ENCODE results near the gene GIPC1.

DNA sequence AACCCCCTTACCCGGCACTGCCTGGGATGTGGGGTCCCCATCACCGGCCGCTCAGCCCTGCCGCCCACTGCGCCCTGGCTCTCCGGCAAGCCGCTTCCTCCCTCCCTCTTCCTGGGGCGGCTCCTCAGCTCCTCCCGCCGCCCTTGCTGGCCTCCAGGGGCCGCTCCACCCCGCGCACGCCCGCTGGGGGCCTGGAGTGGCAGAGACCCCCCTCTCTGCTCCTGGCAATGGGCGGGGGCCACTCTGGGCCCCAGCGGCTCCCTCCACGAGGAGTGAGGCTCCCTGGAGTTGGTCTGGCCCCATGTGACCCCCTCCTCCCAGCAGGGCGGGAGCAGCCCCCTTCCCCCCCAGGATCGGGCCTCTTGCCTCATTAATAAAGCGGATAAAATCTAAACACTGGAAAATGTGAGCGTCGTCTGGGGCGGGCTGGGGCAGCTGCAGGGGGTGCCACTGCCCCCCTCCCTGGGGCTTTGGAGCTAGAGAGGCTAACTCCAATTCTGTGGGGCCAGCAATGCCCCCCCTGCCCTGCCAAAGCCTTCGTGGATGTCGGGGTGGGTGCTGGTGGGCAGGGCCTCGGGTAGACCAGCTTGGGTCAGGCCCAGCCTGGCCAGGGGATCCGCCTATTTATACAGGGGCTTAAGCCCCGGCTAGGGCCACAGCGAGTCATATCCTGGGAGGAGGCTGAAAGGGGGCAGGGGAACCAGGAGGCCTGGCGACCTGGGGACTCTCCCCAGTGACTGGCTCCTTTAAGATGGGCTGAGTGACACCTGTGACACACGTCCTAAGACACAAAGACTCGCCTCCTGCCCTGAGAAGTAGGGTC is 20.5 kb downstream of the GIPC1 start, which contains the start of gene PTGER1:
- TF ChIP-seq EZH2 (IDR thresholded peaks at IDR 0.05; ENCODE audit: borderline replicate concordance, low read depth, low read length, poor library complexity, severe bottlenecking), result no peak
- TF ChIP-seq, protein P1, sequence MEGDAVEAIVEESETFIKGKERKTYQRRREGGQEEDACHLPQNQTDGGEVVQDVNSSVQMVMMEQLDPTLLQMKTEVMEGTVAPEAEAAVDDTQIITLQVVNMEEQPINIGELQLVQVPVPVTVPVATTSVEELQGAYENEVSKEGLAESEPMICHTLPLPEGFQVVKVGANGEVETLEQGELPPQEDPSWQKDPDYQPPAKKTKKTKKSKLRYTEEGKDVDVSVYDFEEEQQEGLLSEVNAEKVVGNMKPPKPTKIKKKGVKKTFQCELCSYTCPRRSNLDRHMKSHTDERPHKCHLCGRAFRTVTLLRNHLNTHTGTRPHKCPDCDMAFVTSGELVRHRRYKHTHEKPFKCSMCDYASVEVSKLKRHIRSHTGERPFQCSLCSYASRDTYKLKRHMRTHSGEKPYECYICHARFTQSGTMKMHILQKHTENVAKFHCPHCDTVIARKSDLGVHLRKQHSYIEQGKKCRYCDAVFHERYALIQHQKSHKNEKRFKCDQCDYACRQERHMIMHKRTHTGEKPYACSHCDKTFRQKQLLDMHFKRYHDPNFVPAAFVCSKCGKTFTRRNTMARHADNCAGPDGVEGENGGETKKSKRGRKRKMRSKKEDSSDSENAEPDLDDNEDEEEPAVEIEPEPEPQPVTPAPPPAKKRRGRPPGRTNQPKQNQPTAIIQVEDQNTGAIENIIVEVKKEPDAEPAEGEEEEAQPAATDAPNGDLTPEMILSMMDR (conservative IDR thresholded peaks at IDR 0.05; ENCODE audit: low read depth, low read length), result peak; percentile 57

All from A673 (cell line).